CD14-positive monocyte (primary cell): ENCODE measurements around the gene KIF21B. TPM values are rescaled to one million over a fixed set of nuclear protein-coding genes. Genes with fewer than 3 reads are reported as not detected.

Source experiments
- DNase-seq, 3 donors: peaks; one replicate each; pipeline ENCODE4 v3.0.0-alpha.2; 2011 to 2022
- H2AFZ ChIP-seq: 2 replicates; pipeline ENCODE4 v1.6.0; 2012; ENCODE audit warnings: mild to moderate bottlenecking, low read depth, low read length, inconsistent platforms; ENCODE audit not compliant: insufficient read depth, poor library complexity, severe bottlenecking
- H3K27ac ChIP-seq, 2 donors: 1 replicate in 1 of 2; 2 replicates in 1 of 2; pipeline ENCODE4 v1.5.1; 2012 to 2013; ENCODE audit warnings: low read length in 2 of 2, control low read depth in 1 of 2, inconsistent platforms in 1 of 2, low read depth in 1 of 2, mild to moderate bottlenecking in 1 of 2
- H3K27me3 ChIP-seq, 2 donors: one replicate each; pipeline versions ENCODE4 v1.6.0 to v1.6.1; 2011 to 2013; ENCODE audit warnings: low read length in 2 of 2; ENCODE audit not compliant: control insufficient read depth in 2 of 2, insufficient read depth in 2 of 2
- H3K36me3 ChIP-seq, 2 donors: replicated peaks in 1 of 2; 1 replicate in 1 of 2; 2 replicates in 1 of 2; pipeline versions ENCODE4 v1.5.1 to v1.6.1; 2012 to 2013; ENCODE audit warnings: low read length in 2 of 2, control low read depth in 1 of 2, inconsistent platforms in 1 of 2, mild to moderate bottlenecking in 1 of 2; ENCODE audit not compliant: insufficient read depth in 2 of 2, control insufficient read depth in 1 of 2
- H3K4me1 ChIP-seq, 2 donors: 1 replicate in 1 of 2; 2 replicates in 1 of 2; pipeline versions ENCODE4 v1.5.1 to v1.6.1; 2012 to 2013; ENCODE audit warnings: low read length in 2 of 2, control low read depth in 1 of 2, inconsistent platforms in 1 of 2, mild to moderate bottlenecking in 1 of 2, moderate library complexity in 1 of 2; ENCODE audit not compliant: insufficient read depth in 2 of 2, control insufficient read depth in 1 of 2
- H3K4me2 ChIP-seq: replicated peaks from 2 replicates; pipeline ENCODE3; 2012; ENCODE audit warnings: low read length, moderate library complexity, mild to moderate bottlenecking; ENCODE audit not compliant: poor library complexity, severe bottlenecking; ENCODE audit errors: extremely low read depth
- H3K4me3 ChIP-seq, 3 experiments: fragments of 200-600 bp in 1 of 3; sonication (generic) in 1 of 3; replicated peaks in 1 of 3; 1 replicate in 2 of 3; 2 replicates in 1 of 3; pipeline ENCODE4 v1.5.1; 2011 to 2013; ENCODE audit warnings: low read length in 3 of 3, mild to moderate bottlenecking in 3 of 3, control low read depth in 2 of 3, low read depth in 2 of 3, inconsistent platforms in 1 of 3, moderate library complexity in 1 of 3
- H3K79me2 ChIP-seq: 2 replicates; pipeline ENCODE4 v1.6.0; 2012; ENCODE audit warnings: mild to moderate bottlenecking, control low read depth, inconsistent platforms, low read length, moderate library complexity; ENCODE audit not compliant: insufficient read depth
- H3K9ac ChIP-seq: 2 replicates; pipeline ENCODE4 v1.6.0; 2017; ENCODE audit warnings: low read length, mild to moderate bottlenecking; ENCODE audit not compliant: insufficient read depth, poor library complexity, severe bottlenecking
- H3K9me3 ChIP-seq, 2 donors: replicated peaks in 1 of 2; 1 replicate in 1 of 2; 2 replicates in 1 of 2; pipeline versions ENCODE4 v1.5.1 to v1.6.1; 2012 to 2013; ENCODE audit warnings: low read length in 2 of 2, control low read depth in 1 of 2; ENCODE audit not compliant: control insufficient read depth in 1 of 2, insufficient read depth in 1 of 2
- H4K20me1 ChIP-seq: 2 replicates; pipeline ENCODE4 v1.6.0; 2012; ENCODE audit warnings: mild to moderate bottlenecking, low read length, control low read depth, moderate library complexity; ENCODE audit not compliant: insufficient read depth
- H3K27ac Mint-ChIP-seq, 7 donors: one replicate each; pipeline ENCODE4 v1.8.0; 2020; ENCODE audit warnings: mild to moderate bottlenecking in 7 of 7, mixed read lengths in 7 of 7, moderate library complexity in 6 of 7, inconsistent platforms in 2 of 7
- H3K27me3 Mint-ChIP-seq, 3 donors: one replicate each; pipeline ENCODE4 v1.8.0; 2021 to 2022; ENCODE audit warnings: low read depth in 3 of 3, mild to moderate bottlenecking in 3 of 3, mixed read lengths in 3 of 3, moderate library complexity in 3 of 3, inconsistent platforms in 1 of 3
- H3K36me3 Mint-ChIP-seq, 2 donors: one replicate each; pipeline ENCODE4 v1.8.0; 2020; ENCODE audit warnings: mixed read lengths in 2 of 2, inconsistent platforms in 1 of 2, mild to moderate bottlenecking in 1 of 2
- H3K4me1 Mint-ChIP-seq: one replicate; pipeline ENCODE4 v1.8.0; 2020; ENCODE audit warnings: mild to moderate bottlenecking, mixed read lengths
- H3K4me3 Mint-ChIP-seq, 2 donors: one replicate each; pipeline ENCODE4 v1.8.0; 2020; ENCODE audit warnings: mild to moderate bottlenecking in 2 of 2, mixed read lengths in 2 of 2, moderate library complexity in 1 of 2
- H3K9me3 Mint-ChIP-seq, 7 donors: one replicate each; pipeline ENCODE4 v1.8.0; 2020 to 2022; ENCODE audit warnings: mixed read lengths in 7 of 7, mild to moderate bottlenecking in 6 of 7, moderate library complexity in 6 of 7, inconsistent platforms in 2 of 7
- WGBS: methylation state at CpG from one replicate; pipeline ENCODE4 v1.1.5; 2013; ENCODE audit warnings: missing lambda C conversion rate; ENCODE audit not compliant: insufficient coverage; 5-methylcytosine and 5-hydroxymethylcytosine counted together
- intact Hi-C, 2 donors: fragments of 100-400 bp; cut with micrococcal nuclease; formaldehyde crosslinking; loops; one replicate each; pipeline versions ENCODE4 v1.15.0 to v1.15.1; 2023
- polyA plus RNA-seq, 3 donors: library from polyadenylated mRNA; depleted of rRNA in 1 of 3; unstranded in 2 of 3; stranded (reverse) in 1 of 3; fragments of 300-500 nt in 2 of 3; fragments of >200 nt in 1 of 3; fragmentation: Illumina TruSeq in 2 of 3; gene quantifications; 1 replicate in 2 of 3; 2 replicates in 1 of 3; pipeline ENCODE4 v1.2.3, GENCODE V29; 2012 to 2021
- TF ChIP-seq, protein P1 (sequence below): fragments of 200-600 bp; IDR thresholded peaks from one replicate; pipeline ENCODE4 v1.8.0; 2022; ENCODE audit warnings: antibody characterized with exemption, mild to moderate bottlenecking

KIF21B gene
- polyA plus RNA-seq, 3 donors = 0.18 to 9.8 (median 0.30) TPM

DNA sequence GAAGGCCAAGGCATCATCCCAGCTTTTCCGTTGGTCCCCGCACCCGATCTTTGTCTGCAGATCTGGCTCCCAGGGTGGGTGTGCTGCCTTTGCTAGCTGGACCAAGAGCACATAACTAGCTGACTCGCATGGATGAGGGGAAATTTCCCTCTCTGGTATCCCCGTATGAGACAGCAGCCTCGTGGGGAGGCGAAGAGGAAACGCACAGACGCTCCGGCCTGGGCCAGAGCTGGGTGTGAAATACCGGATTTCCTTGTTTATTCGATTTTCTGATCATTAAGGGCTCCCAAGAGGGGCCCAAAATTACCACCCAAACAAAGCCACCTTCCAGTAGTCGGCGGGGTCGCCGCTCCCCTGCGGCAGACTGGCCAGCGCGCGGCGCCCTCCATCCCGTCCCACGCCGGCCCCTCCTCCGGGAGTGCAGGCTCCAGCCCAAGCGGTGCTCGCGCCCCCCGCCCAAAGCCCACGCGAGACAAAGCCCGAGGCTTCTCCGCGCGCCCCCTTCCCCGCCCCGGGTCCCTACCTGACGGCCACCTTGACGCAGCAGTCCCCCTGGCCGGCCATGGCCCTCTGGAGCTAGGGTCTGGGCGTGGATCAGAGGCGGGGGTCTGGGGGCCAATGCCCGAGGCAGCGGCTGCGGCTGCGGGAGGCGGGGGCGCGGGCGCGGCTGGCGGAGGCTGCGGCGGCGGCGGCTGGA, 546 bp downstream of the KIF21B start:
- Histone ChIP-seq H3K36me3 (no peaks in the 10 kb centered on the region), H3K9me3 (no peaks in the 10 kb centered on the region), H2AFZ (peak overlapping the region; percentile 81), H4K20me1 (peaks cover 69% of the 10 kb centered on the region), H3K27ac (peak overlapping the region in 1 of 2 donors; percentile 64), H3K4me3 (peak overlapping the region; percentile 40 to 74 (median 49)), H3K4me2 (peak overlapping the region; percentile 82), H3K27me3 (no peaks in the 10 kb centered on the region), H3K79me2 (peaks cover 36% of the 10 kb centered on the region), H3K9ac (peak overlapping the region; percentile 65), H3K4me1 (peaks cover 92 to 95% of the 10 kb centered on the region in 2 donors)
- peaks cover 89% of the 10 kb centered on the region for H3K4me1 Mint-ChIP-seq
- peak overlapping the region in 6 of 7 donors; percentile 38 to 91 (median 80) for H3K27ac Mint-ChIP-seq
- H3K4me3 Mint-ChIP-seq = peak overlapping the region; percentile 87 to 92
- peaks cover 0 to 4% (median 0%) of the 10 kb centered on the region in 7 donors for H3K9me3 Mint-ChIP-seq
- TF ChIP-seq, protein P1, sequence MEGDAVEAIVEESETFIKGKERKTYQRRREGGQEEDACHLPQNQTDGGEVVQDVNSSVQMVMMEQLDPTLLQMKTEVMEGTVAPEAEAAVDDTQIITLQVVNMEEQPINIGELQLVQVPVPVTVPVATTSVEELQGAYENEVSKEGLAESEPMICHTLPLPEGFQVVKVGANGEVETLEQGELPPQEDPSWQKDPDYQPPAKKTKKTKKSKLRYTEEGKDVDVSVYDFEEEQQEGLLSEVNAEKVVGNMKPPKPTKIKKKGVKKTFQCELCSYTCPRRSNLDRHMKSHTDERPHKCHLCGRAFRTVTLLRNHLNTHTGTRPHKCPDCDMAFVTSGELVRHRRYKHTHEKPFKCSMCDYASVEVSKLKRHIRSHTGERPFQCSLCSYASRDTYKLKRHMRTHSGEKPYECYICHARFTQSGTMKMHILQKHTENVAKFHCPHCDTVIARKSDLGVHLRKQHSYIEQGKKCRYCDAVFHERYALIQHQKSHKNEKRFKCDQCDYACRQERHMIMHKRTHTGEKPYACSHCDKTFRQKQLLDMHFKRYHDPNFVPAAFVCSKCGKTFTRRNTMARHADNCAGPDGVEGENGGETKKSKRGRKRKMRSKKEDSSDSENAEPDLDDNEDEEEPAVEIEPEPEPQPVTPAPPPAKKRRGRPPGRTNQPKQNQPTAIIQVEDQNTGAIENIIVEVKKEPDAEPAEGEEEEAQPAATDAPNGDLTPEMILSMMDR = no peak
- H3K27me3 Mint-ChIP-seq = peaks cover 0 to 5% (median 2%) of the 10 kb centered on the region in 3 donors
- intact Hi-C loops = loop anchor here in 1 of 2 donors (5.0 kb wide), 1 partner anchor 396 kb away; no protein-coding TSS in a partner anchor
- DNase-seq = peak; percentile 59 to 84 (median 63)
- WGBS = 3% methylated on average over 47 of the region's 56 CpGs
- H3K36me3 Mint-ChIP-seq = peaks cover 0 to 2% of the 10 kb centered on the region in 2 donors

GRCh38 chr1:201022493-201022819, 1.1 kb downstream of the KIF21B start:
- Histone ChIP-seq H3K9me3 (no peaks in the 10 kb centered on the region), H3K4me2 (peak overlapping the region; percentile 82), H3K27ac (peak overlapping the region in 1 of 2 donors; percentile 64), H3K9ac (peak overlapping the region; percentile 65), H3K79me2 (peaks cover 41% of the 10 kb centered on the region), H3K4me1 (peaks cover 92 to 95% of the 10 kb centered on the region in 2 donors), H3K27me3 (no peaks in the 10 kb centered on the region), H3K36me3 (no peaks in the 10 kb centered on the region), H4K20me1 (peaks cover 74% of the 10 kb centered on the region), H2AFZ (no peak overlapping the region), H3K4me3 (peak overlapping the region; percentile 40 to 74 (median 49))
- no peak for DNase-seq
- 47% methylated on average over 2 of the region's 2 CpGs for WGBS
- Mint-ChIP-seq H3K9me3 (peaks cover 0 to 4% (median 0%) of the 10 kb centered on the region in 7 donors), H3K4me3 (peak overlapping the region; percentile 87 to 92), H3K36me3 (peaks cover 0 to 2% of the 10 kb centered on the region in 2 donors), H3K4me1 (peaks cover 89% of the 10 kb centered on the region), H3K27ac (peak overlapping the region; percentile 38 to 91 (median 77)), H3K27me3 (peaks cover 0 to 5% (median 2%) of the 10 kb centered on the region in 3 donors)
- TF ChIP-seq, protein P1 = no peak
- intact Hi-C loops = loop anchor here in 1 of 2 donors (5.0 kb wide), 1 partner anchor 395 kb away; no protein-coding TSS in a partner anchor
